ENCODE measurements around the gene KRT8.

KRT8 gene

GRCh38 chr12:52874573-52875435 is 30.1 kb downstream of the KRT8 start:
- DNase-seq (ENCODE audit: low read depth), result no peak
- peak overlapping the region; percentile 19 for H3K4me3 ChIP-seq (ENCODE audit: control insufficient read depth, low read depth, low read length)
- no peak for TF ChIP-seq CTCF (conservative IDR thresholded peaks at IDR 0.05; ENCODE audit: control insufficient read depth, insufficient read depth, low read depth, low read length)

DNA sequence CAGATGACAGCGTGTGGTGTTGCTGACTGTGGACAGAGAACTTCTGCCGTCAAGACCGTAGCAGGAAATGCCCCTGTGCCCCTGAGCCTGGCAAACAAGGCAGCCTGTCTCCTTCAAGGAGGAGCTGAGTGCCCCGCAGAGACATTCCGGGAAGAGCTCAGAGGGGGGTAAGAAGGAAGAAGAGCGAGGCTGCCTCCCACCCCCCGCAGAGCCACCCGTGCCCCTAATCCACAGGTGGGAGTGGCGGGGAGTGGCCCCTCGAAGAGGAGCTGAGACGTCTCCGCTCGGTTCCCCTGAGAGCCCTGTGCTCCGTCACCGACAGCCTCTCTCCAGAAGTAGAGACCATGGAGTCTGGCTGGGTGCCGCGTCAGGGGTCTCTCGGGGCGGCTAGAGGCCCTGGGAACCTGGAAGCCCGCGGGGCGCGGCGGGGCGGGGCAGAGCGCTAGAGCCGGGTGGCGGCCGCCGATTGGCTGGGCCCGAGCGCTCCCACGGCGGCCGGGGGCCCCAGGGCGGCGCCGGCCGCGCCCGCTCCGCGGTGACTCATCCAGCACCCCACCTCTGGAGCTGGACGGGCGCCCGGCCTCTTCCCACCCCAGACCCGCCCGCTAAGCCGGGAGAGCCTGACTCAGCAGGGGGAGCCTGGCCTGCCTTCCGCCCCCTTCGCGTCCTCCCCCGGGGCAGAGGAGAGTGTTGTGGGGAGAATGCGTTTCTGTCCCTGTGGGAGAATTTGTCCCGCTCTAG is 30.9 kb downstream of the KRT8 start:
- peak overlapping the region; percentile 43 for H3K4me3 ChIP-seq (ENCODE audit: control insufficient read depth, low read depth, low read length)
- TF ChIP-seq CTCF (conservative IDR thresholded peaks at IDR 0.05; ENCODE audit: control insufficient read depth, insufficient read depth, low read depth, low read length), result no peak
- peak; percentile 93 for DNase-seq (ENCODE audit: low read depth)

- no peak for DNase-seq (ENCODE audit: low read depth)
- peak overlapping the region; percentile 43 for H3K4me3 ChIP-seq (ENCODE audit: control insufficient read depth, low read depth, low read length)
- TF ChIP-seq CTCF (conservative IDR thresholded peaks at IDR 0.05; ENCODE audit: control insufficient read depth, insufficient read depth, low read depth, low read length), result no peak
Observed at GRCh38 chr12:52873513-52873831, 31.4 kb downstream of the KRT8 start.

GRCh38 chr12:52872644-52873389 is 32.1 kb downstream of the KRT8 start:
- no peak for DNase-seq (ENCODE audit: low read depth)
- TF ChIP-seq CTCF (conservative IDR thresholded peaks at IDR 0.05; ENCODE audit: control insufficient read depth, insufficient read depth, low read depth, low read length), result no peak

DNA sequence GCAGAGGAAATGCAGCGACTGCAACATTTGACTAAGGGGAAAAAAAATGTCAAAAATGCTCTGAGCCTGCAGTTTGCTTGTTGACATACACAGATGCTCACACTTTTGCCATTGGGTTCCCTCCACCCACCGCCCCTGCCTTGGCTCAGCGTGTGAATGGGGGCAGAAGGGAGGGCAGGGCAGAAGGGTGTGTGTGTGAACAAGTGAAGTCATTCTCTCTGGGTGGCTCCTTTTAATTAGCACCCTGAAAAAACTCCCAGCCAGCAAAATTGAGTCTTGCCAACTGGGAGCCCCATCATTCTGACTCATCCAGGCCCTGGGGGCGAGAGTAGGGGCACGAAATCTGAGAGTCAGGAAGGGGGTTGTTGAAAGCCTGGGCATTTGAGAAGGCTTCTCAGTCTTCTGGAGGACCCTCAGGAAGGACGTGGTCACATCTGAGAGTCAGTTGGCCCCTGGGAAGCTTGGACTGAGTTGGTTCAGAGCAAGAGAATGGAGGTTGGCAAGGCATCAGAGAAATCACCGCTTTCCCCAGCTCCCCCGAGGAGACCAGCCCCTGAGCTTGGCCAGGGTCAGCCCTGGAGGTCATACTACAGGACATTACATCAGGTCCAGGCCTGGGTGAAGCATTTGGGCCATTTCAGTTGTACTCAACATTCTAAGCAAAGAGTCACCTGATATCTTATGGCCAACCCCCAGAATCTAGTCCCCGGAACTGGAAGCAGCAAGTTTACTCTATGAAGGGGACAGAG is 33.4 kb downstream of the KRT8 start:
- TF ChIP-seq CTCF (conservative IDR thresholded peaks at IDR 0.05; ENCODE audit: control insufficient read depth, insufficient read depth, low read depth, low read length), result no peak
- peak; percentile 89 for DNase-seq (ENCODE audit: low read depth)
- no peak overlapping the region for H3K4me3 ChIP-seq (ENCODE audit: control insufficient read depth, low read depth, low read length)

More at GRCh38 chr12:52872644-52873389, 32.1 kb downstream of the KRT8 start:
- no peak overlapping the region for H3K4me3 ChIP-seq (ENCODE audit: control insufficient read depth, low read depth, low read length)

Measured in fibroblast of mammary gland (primary cell).